T-helper 2 cell treated with Interferon-gamma antibody and Interleukin-4, amounts not matched to agents 100 ng/mL and 5 ng/mL, for 36 hours (primary cell): Measurements from ENCODE around the gene TMEM63A. TPM values are rescaled to one million over a fixed set of nuclear protein-coding genes. Genes with fewer than 3 reads are reported as not detected.
"Not testable (repeated sequence)": the region's sequence is repeated elsewhere in the genome, so short reads cannot be mapped to it uniquely, and the experiment has no call there.

Experiments used
- intact Hi-C: fragments of 100-400 bp; cut with micrococcal nuclease; formaldehyde crosslinking; loops from one replicate; pipeline ENCODE4 v1.15.1; 2023
- total RNA-seq: library from RNA; stranded (reverse); gene quantifications from 2 replicates; pipeline ENCODE4 v1.2.3, GENCODE V29; 2022

The TMEM63A gene
- total RNA-seq, 1 donor from 2014 or later: 96.5 TPM

DNA sequence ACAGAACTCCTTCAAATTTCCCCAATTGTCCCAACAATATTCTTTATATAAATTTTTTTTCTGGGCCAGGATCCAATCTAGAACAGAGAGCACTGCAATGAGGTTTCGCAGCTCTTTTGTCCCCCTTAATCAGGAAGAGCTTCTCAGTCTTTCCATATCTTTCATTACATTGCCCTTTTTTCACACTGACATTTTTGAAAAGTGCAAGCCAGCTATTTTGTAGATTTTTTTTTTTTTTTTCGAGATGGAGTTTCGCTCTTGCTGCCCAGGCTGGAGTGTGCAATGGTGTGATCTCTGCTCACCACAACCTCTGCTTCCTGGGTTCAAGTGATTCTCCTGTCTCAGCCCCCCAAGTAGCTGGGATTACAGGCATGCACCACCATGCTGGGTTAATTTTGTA, 75.4 kb downstream of the TMEM63A start:
- intact Hi-C loops: not testable (repeated sequence)

DNA sequence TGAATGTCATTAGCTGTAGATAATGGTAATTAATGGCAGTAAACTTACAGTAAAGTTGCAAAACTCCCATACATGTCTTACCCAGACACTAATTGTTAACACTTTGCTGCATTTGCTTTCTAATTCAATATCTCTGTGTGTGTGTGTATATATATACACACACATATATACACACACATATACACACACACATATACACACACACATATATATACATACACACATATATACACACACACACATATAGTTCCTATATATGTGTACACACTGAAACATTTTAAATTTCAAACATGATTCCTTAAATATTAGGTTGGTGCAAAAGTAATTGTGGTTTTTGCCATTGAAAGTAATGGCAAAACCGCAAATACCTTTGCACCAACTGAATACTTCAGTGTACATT, 75.9 kb downstream of the TMEM63A start:
- intact Hi-C loops: no loop called here

DNA sequence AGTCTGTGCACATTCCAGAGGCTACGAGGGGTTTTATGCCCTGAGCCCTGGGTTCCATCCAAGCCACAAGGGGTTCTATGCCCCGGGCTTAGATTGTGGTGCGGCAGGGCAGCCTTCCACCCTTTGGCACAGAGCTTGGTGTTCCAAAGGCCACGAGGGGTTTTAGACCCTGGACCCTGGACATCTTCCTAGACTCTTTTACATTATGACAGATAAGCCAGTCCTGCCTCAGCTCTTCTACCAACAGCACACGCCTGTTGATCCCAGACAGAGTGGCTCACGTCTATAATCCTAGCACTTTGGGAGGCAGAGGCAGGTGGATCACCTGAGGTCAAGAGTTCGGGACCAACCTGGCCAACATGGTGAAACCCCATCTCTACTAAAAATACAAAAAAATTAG, 81.0 kb downstream of the TMEM63A start:
- intact Hi-C loops: not testable (repeated sequence)

DNA sequence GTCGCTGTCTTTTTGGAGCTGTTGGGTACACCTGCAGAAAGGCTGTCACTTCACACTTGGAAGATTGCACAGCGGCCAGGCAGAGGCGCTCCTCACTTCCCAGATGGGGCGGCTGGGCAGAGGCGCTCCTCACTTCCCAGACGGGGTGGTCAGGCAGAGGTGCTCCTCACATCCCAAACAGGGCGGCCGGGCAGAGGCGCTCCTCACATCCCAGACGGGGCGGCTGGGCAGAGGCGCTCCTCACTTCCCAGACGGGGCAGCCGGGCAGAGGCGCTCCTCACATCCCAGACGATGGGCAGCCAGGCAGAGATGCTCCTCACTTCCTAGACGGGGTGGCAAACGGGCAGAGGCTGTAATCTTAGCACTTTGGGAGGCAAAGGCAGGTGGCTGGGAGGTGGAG, 86.1 kb downstream of the TMEM63A start:
- intact Hi-C loops: not testable (repeated sequence)

Other genes with a start within 250 kb of the TMEM63A start
- gene ENAH, start 229.3 kb downstream of the TMEM63A start, total RNA-seq: 0.07 TPM in 1 of 2 replicates, not detected in the other
- 230 and 238 TPM in 2 replicates for gene SRP9, start 104.6 kb downstream of the TMEM63A start, total RNA-seq
- gene EPHX1, start 72.3 kb downstream of the TMEM63A start, total RNA-seq: 1.5 and 2.2 TPM in 2 replicates
- gene LEFTY1, start 6.8 kb upstream of the TMEM63A start, total RNA-seq: not detected in 2 replicates
- gene PYCR2, start 41.9 kb upstream of the TMEM63A start, total RNA-seq: 97.0 and 97.3 TPM in 2 replicates
- gene LEFTY2, start 58.8 kb upstream of the TMEM63A start, total RNA-seq: not detected in 2 replicates
- gene SDE2, start 117.0 kb upstream of the TMEM63A start, total RNA-seq: 20.0 and 20.5 TPM in 2 replicates
- gene H3-3A, start 180.3 kb upstream of the TMEM63A start, total RNA-seq: 549 and 558 TPM in 2 replicates